HG03039 (cell line): Measurements from ENCODE around the gene GLT1D1.

ENCODE experiments used
- ATAC-seq: cut with Tn5 transposase; IDR thresholded peaks from one replicate; pipeline ENCODE4 v1.9.1; 2021; ENCODE audit warnings: mild to moderate bottlenecking, moderate library complexity; ENCODE audit not compliant: unreplicated experiment

GLT1D1 gene

DNA sequence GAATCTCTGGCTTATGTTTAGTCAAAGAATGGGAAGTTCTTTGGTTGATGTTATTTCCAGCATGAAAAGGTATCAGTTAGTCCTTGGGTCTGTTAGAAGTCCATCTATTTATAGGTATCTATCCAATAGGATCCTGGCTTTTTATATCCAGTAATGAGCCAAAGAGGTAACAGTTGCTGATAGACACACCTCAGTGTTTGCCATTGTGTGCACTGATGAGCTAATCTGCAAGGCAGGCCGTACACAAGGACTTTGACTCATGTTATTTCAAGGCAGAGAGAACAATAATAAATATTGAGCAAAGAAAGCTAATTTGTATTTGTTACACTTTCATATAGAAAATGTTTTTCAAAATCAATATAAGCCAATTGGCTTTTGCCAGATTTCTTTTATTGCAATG is 56.4 kb downstream of the GLT1D1 start:
- no peak for ATAC-seq

DNA sequence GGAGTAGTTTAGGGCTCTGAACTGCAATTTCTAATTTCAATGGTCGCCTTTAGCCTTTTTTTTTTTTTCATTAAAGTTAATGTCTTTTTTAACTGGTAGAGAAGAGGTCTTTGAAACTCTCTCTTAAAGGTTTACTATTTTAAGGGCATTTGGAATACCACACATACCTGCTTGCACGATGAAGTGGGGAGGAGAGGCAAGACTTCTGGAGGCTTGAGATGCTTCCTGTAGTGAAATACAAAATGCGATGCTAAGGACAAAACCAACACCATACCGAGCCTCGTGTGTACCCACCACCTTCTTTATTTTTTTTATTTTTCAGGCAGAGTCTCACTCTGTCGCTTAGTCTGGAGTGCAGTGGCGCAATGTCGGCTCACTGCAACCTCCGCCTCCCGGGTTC is 57.4 kb downstream of the GLT1D1 start:
- no peak for ATAC-seq

DNA sequence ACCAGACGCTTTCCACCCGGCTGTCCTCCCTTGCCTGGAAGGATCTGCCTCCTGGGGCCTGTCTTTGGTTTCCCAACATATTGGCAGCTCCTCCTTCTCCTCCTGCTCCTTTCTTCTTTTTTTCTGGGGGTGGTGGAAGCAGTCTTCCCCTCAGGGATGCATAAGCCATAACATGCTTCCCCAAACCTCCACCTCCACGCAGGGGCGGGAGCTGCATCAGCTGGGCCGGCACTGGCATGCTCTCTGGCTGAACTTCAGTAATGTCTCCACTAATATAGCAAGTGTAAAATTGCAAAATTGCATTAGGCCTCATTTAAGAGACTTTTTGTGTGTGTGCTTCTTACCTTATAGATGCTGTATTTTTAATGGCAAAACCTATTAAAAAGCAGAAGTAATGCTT is 58.6 kb downstream of the GLT1D1 start:
- ATAC-seq: no peak

DNA sequence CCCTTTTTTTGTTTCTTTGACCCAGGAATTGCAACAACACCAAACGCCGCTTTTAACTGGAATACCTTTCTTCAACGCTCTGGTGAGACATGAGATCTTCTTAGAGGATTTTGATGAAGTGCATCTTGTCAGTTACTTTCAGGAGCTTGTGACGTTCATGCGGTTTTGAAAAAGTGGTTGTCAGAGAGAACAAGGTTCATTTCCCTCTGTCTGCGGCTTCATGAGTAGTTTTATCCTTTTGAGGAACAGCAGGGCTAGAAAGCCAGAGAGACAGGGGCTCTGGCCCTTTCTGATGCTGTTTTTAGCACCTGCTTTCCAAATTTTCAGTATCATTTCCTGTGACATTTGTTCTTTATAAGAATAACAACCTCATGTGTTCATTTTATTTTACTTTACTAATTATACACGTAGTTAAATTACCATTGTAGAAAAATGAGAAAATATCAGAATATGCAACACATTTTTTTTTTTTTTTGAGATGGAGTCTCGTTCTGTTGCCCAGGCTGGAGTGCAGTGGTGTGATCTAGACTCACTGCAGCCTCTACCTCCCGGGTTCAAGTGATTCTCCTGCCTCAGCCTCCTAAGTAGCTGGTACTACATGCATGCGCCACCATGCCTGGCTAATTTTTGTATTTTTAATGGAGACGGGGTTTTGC is 61.8 kb downstream of the GLT1D1 start:
- ATAC-seq: peak; percentile 87

DNA sequence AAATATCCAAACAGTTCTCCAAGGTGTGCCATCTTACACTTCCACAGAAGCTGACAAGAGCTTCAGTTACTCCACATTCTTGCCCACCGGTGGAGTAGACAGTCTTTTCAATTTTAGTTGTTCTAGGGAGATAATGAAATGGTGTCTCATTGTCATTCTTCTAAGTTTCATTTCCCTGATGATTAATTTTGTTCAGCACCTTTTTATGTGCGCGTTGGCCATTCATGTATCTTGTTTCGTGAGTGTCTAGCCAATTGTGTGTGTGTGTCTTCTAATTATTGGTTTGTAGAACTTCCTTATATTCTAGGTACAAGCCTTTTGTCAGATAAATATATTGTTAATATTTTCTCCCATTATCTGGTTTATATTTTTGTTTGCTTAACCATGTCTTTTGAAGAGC is 63.1 kb downstream of the GLT1D1 start:
- ATAC-seq: no peak

DNA sequence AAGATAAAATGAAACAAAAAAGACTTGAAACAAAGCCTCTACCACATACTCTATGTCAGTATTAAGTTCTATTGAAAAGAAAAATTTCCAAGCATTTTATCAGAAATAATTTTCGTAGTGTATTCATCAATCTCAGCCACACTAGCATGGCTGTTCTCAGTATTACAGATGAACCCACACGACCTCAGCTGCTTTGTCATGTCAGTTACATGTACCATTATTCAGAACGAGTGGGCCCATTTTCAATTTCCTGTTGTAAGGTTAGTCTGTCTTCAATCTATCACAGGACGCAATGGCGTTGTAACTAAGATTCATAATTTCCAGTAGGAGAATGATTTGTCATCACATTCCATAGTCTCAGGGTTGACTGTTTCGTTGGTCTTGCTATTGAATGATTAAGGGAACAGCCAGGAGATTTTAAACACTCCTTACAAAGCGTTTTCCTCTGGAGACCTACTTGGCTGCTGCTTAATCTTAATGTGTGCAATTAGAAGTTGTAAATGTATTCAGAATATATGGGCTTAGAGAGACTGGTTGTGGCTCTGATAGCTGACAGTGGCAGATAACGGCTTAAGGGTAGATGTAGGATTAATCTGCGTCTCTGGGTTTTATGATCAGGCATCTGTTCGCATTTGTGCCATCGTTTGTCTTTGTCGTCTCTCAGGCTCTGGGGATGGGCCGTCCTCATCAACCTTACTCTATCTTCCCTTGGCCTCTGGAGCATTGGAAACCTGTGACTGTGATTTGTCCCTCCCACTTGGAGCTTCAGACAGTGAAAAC is 65.4 kb downstream of the GLT1D1 start:
- no peak for ATAC-seq

DNA sequence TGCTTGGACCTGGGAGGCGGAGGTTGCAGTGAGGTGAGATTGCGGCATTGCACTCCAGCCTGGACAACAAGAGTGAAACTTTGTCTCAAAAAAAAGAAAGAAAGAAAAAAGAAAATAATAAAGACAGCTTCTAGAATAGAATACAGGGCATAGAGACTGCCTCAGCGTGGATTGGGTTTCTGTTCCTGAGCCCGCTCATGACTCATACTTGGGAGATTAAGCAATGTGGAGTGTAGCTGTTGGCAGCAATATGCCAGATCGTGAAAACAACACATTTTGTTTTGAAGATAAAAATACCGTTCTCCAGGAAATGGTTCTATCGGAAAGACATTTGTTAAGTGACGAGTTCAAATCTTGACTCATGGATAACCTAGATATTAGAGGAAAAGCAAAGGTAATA is 67.2 kb downstream of the GLT1D1 start:
- no peak for ATAC-seq

DNA sequence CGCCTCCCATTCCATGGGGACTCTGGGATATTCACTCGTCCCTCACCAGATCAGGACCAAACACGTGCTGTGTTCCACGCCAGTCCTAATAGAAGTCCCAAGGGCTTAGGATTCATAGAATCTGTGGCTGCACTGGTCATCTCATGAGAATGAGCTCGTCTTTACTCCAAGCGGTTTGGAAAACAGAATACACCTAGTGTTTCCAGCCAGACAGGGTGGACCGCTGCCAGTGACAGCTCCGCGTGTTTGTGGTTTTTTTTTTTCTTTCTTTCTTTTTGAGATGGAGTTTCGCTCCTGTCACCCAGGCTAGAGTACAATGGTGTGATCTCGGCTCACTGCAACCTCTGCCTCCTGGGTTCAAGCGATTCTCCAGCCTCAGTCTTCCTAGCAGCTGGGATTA is 75.1 kb downstream of the GLT1D1 start:
- ATAC-seq: no peak

DNA sequence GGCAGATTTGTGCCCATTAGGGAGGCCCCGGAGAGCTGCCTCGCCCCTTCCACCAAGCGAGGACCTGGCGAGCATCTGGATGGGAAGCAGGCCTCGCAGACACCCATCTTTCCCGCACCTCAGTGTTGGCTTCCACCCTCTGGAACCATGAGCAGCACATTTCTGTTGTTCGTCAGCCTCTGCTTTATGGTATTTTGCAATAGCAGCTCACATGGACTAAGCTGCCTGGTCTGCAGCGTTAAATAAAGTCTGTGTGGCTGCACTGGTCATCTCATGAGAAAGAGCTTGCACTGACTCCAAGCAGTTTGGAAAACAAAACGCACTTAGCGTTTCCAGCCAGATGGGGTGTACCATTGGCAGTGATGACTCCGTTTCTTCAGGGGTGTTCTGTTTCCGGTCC is 75.8 kb downstream of the GLT1D1 start:
- ATAC-seq: no peak

DNA sequence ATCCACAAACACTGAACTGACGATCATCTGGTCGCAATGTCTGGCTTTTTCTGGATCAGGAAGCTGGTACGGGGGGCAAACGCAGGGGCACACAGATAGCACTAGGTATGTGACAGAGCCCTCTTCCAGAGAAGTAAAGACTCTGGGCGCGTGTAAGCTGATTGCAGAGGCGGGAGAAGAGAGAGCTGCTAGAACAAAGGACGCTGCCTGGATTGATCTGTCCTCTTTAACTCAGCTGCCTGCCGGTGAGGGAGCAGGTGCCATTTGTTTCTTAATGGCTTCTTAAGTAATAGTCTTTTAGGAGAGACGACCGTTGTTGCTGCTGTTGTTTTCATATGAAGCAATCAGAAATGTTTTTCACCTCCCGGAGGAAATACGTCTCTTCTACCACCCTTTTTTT is 77.3 kb downstream of the GLT1D1 start:
- no peak for ATAC-seq

DNA sequence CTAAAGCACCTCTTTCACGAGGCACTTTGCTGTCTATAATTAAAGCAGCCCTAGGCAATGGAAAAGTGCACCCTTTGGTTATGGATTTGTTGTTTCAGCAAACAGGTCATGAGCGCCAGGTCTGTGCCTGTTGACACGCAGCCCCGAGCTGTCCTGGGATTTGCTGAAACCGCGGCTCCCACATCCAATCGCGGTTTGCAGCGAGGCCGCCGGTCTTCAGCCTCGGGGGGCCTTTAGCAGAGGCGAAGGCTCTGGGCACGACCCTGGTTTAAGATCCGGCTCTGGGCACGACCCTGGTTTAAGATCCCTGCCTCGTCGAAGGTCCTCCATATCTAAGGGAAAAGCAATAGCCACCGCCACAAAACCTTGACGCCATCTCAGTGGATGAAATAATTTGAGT is 79.2 kb downstream of the GLT1D1 start:
- no peak for ATAC-seq

DNA sequence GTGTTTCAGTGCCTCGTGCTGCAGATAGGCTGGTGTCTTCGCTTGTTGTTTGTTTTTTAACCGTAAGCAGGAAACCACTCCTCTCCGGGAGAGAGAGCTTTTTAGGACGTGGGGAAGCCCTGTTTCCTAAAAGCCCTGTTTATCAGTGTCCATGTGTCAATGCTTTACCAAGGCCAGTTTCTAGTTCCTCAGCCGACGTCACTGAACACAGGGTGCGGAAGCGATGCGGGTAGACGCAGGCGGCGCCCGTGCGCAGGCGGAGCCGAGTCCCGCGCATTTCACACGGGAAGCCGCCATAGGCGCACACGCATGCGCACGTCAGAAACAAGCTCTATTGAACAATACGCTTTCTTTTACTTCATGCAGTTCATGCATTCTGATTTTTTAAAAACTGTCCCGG is 79.8 kb downstream of the GLT1D1 start:
- ATAC-seq: no peak

DNA sequence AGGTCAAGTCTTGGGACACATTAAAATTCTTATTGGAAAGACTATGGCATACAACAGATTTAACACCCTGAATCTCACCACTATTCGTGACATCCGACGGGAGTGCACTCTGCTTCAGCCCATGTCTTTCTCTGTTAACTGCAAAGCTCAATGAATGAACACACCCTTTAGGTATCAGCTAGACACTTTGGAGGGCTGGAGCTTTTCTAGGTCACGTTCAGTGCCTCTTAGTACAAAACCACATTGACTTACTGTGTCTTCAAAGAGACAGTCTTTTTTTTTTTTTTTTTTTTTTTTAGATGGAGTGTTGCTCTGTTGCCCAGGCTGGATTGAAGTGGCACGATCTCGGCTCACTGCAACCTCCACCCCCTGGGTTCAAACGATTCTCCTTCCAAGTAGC is 80.6 kb downstream of the GLT1D1 start:
- ATAC-seq: no peak

DNA sequence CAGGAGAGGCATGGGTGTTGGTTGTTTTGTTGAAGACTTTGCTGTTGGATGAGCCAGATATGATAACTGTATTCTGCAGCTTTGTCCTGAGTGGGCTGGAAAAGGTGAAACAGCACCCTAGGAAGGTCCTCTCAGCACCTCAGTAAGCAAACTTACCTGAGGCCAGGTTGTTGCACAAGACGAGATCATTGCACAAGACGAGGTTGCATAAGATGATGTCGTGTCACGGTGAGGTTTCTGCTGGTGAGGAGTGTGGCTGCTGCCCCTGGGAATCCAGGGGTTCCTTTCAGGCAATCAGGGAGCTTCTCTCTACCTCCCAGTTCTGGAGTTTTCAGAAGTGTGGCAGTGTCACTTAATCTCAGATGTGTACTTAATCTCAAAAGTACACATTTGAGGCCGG is 85.6 kb downstream of the GLT1D1 start:
- no peak for ATAC-seq

DNA sequence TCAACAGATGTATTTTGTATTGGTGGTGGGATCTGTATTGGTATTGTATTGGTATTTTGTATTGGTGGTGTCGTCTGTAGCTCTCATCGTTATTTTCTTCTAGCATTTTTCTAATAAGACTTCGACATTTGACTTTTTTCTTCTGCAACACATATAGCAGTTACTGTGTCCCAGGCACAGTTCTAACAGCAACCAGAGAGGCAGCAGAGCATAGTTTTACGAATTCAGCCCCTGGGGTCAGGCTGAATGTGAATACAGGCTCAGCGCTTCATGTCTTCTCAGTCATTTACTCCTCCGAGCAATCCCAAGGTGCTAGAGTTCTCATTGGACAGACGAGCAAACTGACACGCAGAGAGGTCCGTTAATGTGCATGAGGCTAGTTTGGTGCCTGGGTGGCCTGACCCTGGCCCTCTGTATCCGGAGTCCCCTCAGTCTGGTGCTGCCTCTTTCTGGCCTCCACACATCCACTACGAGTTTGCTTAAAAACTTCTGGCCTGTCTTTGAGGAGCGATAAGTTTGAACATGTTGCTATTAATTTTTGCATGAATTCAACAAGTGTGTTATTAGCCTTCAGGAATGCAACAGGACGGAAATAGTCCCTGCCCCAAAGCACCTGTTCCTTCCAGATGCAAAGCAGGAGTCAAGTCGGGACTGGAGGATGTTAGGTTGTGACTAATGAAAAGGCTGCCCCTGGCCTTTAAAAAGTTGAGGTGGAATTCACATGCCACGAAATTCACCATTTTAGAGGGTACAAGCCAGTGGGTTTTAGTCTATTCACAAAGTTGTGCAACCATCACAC is 87.0 kb downstream of the GLT1D1 start:
- no peak for ATAC-seq

DNA sequence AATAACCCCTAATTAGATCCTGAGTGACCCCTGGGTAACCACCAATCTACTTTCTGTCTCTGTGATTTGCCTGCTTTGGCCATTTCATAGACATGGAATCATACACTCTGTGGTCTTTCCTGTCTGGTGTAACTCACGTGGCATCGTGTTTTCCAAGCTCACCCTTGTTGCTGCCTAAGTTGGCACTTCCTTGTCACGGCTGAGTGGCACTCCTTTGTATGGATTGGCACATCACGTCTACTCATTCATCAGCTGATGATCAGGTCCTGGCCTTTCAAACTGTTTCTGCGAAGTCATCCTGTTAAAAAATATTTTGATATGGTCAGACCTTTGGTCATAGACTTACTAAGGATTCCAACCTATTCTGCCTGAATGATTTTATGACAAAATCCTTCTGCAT is 87.7 kb downstream of the GLT1D1 start:
- ATAC-seq: no peak

DNA sequence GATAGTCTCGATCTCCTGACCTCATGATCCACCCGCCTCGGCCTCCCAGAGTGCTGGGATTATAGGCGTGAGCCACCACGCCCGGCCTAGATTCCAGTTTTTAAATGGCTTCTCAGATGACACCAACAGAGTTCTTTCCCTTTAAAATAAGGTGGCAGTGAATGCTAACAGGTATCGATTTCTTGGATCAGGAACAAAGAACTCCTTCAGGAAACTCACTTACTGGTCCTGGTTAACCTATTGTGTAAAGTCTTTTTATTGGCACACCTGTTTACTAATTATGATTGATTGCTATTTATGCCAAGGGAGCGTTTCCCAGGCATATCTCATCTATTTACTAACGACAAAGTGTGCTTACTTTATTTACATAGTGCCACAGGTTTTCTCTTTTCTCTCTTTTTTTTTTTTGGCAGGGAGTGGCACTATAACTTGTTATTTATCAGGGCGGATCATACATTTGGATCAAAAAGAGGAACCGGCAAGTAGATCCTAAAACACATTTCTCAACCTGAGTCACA is 89.7 kb downstream of the GLT1D1 start:
- no peak for ATAC-seq

DNA sequence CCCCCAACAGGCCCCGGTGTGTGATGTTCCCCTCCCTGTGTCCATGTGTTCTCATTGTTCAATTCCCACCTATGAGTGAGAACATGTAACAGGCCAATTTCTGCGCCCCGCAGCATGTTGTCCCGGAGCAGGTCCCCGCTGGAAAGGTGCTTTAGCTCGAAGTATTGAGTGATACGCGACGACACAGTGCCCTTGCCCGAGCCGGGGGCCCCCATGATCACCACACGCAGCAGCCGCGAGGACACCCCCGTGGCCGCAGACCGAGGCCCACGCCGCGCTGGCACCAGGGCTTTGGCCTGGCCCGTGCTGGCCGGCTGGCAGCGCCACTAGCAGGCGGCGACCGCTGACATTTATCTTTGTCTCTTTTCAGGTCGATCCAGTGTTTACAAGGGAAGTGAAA is 91.7 kb downstream of the GLT1D1 start:
- no peak for ATAC-seq

DNA sequence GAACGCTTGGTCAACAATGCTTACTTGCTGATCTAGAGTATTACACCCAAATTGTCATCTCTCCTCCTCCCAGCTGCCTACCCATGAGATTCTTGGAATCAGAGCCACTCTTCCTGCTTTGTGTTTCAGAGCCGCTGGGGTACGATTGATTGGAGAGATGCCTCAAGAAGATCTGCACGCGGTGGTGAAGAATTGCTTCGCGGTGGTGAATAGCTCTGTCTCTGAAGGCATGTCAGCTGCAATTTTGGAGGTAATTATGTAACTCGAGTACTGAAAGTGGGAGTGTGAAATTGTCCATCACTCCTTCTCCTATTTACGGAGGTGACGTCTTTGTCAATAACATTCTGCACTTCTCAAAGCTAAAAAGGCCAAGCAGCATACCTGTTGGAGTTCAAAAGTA is 93.9 kb downstream of the GLT1D1 start:
- no peak for ATAC-seq

DNA sequence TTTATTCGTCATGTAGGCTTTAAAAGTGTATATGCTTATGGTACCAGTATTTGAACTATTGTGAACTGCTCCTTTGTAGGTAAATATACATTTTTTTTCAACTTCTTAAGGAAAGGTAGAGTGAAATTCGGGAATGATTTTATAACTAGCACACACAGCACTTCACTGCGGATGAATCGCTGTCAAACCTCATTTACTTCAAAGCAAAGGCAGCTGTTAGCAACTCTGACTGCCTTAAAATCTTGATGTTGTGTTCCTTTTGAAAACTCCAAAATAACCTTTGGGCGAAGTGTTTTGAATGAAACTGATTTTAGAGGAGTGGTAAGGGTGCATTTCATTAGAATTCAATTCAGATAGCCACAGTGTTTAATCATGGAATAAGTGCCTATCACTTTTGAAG is 95.8 kb downstream of the GLT1D1 start:
- ATAC-seq: no peak

DNA sequence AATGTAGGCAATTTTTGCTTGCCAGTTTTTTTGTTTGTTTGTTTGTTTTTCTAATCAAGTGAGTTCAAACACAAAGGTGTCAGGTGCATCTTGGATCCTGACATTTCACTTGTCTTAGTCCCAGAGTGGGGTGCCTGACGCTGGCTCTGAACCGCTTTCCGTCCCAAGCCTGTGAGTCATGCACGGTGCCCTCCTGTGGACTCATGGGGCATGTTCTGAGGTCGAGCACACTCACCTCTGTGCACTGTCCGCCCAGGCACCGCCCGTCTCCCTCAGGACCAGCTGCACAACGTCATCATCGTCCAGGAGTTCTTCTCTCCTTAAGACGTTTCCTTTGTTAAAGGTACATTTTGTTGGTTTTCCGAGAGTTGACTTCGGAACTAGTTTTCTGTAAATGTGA is 98.2 kb downstream of the GLT1D1 start:
- no peak for ATAC-seq

DNA sequence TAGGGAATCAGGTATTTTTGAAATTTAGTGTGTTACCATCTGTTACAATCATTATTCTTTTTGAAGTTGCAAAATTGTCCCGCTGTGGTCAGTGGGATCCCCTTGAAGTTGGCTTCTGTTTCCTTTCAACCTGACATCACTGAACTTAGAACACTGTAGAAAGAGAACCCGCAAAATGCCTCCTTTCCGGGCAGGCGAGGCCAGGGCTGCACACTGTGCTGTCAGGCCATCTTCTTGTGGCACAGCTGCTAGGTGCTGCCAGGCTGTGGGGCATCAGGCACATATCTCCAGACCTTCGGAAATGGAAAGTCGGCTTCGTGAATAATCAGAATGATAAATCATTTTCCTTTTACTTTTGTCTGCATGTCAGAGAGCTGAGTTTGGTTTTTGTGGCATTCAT is 103.5 kb downstream of the GLT1D1 start:
- ATAC-seq: no peak
